Fibroblast of skin of left quadriceps (primary cell): Measurements from ENCODE around the gene GATAD2A.
"Not testable (repeated sequence)": the region's sequence is repeated elsewhere in the genome, so short reads cannot be mapped to it uniquely, and the experiment has no call there.

Experiments
- DNase-seq, 2 experiments: peaks; one replicate each; pipeline ENCODE4 v3.0.0-alpha.2; 2013; ENCODE audit warnings: low read depth in 2 of 2

GATAD2A gene

GRCh38 chr19:19445911-19446361 is 40.5 kb downstream of the GATAD2A start:
- no peak for DNase-seq

GRCh38 chr19:19446655-19447437 is 41.4 kb downstream of the GATAD2A start:
- DNase-seq = no peak

GRCh38 chr19:19447536-19448237 is 42.2 kb downstream of the GATAD2A start:
- DNase-seq = no peak

GRCh38 chr19:19448238-19448544 is 42.7 kb downstream of the GATAD2A start:
- DNase-seq = no peak

- no peak for DNase-seq
Measured at GRCh38 chr19:19451429-19452242, 46.2 kb downstream of the GATAD2A start.

- no peak for DNase-seq
Measured at GRCh38 chr19:19452243-19453124, 47.0 kb downstream of the GATAD2A start.

- no peak for DNase-seq
Measured at GRCh38 chr19:19453125-19453454, 47.6 kb downstream of the GATAD2A start.

- not testable (repeated sequence) for DNase-seq
Measured at GRCh38 chr19:19455166-19455919, 49.9 kb downstream of the GATAD2A start.

- DNase-seq = no peak
Measured at GRCh38 chr19:19457671-19458070, 52.2 kb downstream of the GATAD2A start.

- DNase-seq = no peak
Measured at GRCh38 chr19:19458110-19458816, 52.8 kb downstream of the GATAD2A start.

- no peak for DNase-seq
Measured at GRCh38 chr19:19459073-19459472, 53.6 kb downstream of the GATAD2A start.

GRCh38 chr19:19459707-19460251 is 54.3 kb downstream of the GATAD2A start:
- DNase-seq = no peak

GRCh38 chr19:19460258-19460731 is 54.8 kb downstream of the GATAD2A start:
- no peak for DNase-seq

- no peak for DNase-seq
Measured at GRCh38 chr19:19460761-19461265, 55.3 kb downstream of the GATAD2A start.

GRCh38 chr19:19461306-19461670 is 55.8 kb downstream of the GATAD2A start:
- DNase-seq = no peak

GRCh38 chr19:19461671-19462622 is 56.5 kb downstream of the GATAD2A start:
- no peak for DNase-seq

- DNase-seq = no peak
Measured at GRCh38 chr19:19463348-19464117, 58.1 kb downstream of the GATAD2A start.
